Loucy (cell line): ENCODE measurements around the gene C2orf92.
"Not testable (repeated sequence)": the region's sequence is repeated elsewhere in the genome, so short reads cannot be mapped to it uniquely, and the experiment has no call there.

Experiments
- H2AFZ ChIP-seq: fragments of 200-600 bp; sonication (generic); 2 replicates; pipeline ENCODE4 v1.6.0; 2016; ENCODE audit warnings: antibody characterized with exemption, mild to moderate bottlenecking, low read length, moderate library complexity
- H3F3A ChIP-seq: fragments of 200-600 bp; 2 replicates; pipeline ENCODE4 v1.6.0; 2016; ENCODE audit warnings: antibody characterized with exemption, low read depth, mild to moderate bottlenecking
- H3K27me3 ChIP-seq: fragments of 200-600 bp; sonication (generic); 2 replicates; pipeline ENCODE4 v1.6.1; 2014; ENCODE audit warnings: low read length, mild to moderate bottlenecking; ENCODE audit not compliant: insufficient read depth, poor library complexity, severe bottlenecking
- H3K36me3 ChIP-seq: fragments of 200-600 bp; sonication (generic); 2 replicates; pipeline ENCODE4 v1.6.1; 2016; ENCODE audit warnings: low read length; ENCODE audit not compliant: insufficient read depth
- H3K4me1 ChIP-seq: fragments of 200-600 bp; sonication (generic); 2 replicates; pipeline ENCODE4 v1.5.1; 2014; ENCODE audit warnings: low read length, mild to moderate bottlenecking; ENCODE audit not compliant: insufficient read depth, poor library complexity, severe bottlenecking
- H3K4me2 ChIP-seq: fragments of 200-600 bp; sonication (generic); 2 replicates; pipeline ENCODE4 v1.6.0; 2014; ENCODE audit warnings: antibody characterized with exemption, low read length, low read depth, mild to moderate bottlenecking; ENCODE audit not compliant: poor library complexity, severe bottlenecking
- H3K4me3 ChIP-seq: fragments of 200-600 bp; sonication (generic); 2 replicates; pipeline ENCODE4 v1.5.1; 2014; ENCODE audit warnings: low read length, mild to moderate bottlenecking, mixed read lengths; ENCODE audit not compliant: poor library complexity, severe bottlenecking
- H3K79me2 ChIP-seq: fragments of 200-600 bp; sonication (generic); 2 replicates; pipeline ENCODE4 v1.6.1; 2014; ENCODE audit warnings: low read length; ENCODE audit not compliant: insufficient read depth
- H3K9ac ChIP-seq: fragments of 200-600 bp; sonication (generic); 2 replicates; pipeline ENCODE4 v1.6.0; 2014; ENCODE audit warnings: mild to moderate bottlenecking, low read depth, low read length, moderate library complexity; ENCODE audit not compliant: poor library complexity, severe bottlenecking
- H3K9me2 ChIP-seq: fragments of 200-600 bp; sonication (generic); replicated peaks from 2 replicates; pipeline ENCODE4 v1.6.1; 2016; ENCODE audit warnings: low read depth, low read length, mixed read lengths
- H3K9me3 ChIP-seq: fragments of 200-600 bp; sonication (generic); 2 replicates; pipeline ENCODE4 v1.6.1; 2014; ENCODE audit warnings: mild to moderate bottlenecking, antibody characterized with exemption, low read length, low read depth; ENCODE audit not compliant: insufficient read depth
- H4K20me1 ChIP-seq: fragments of 200-600 bp; sonication (generic); 2 replicates; pipeline ENCODE4 v1.6.0; 2014; ENCODE audit warnings: antibody characterized with exemption, low read length, mild to moderate bottlenecking; ENCODE audit not compliant: insufficient read depth, poor library complexity, severe bottlenecking
- EZH2phosphoT487 ChIP-seq: fragments of 200-600 bp; IDR thresholded peaks from 2 replicates; pipeline ENCODE4 v1.6.1; 2018; ENCODE audit warnings: antibody characterized with exemption, mild to moderate bottlenecking, moderate library complexity, borderline replicate concordance
- TF ChIP-seq, protein P1 (sequence below): fragments of 200-600 bp; sonication (generic); conservative IDR thresholded peaks from 2 replicates; pipeline ENCODE4 v1.5.1; 2014; ENCODE audit warnings: mild to moderate bottlenecking, antibody characterized with exemption, low read length

C2orf92 gene

DNA sequence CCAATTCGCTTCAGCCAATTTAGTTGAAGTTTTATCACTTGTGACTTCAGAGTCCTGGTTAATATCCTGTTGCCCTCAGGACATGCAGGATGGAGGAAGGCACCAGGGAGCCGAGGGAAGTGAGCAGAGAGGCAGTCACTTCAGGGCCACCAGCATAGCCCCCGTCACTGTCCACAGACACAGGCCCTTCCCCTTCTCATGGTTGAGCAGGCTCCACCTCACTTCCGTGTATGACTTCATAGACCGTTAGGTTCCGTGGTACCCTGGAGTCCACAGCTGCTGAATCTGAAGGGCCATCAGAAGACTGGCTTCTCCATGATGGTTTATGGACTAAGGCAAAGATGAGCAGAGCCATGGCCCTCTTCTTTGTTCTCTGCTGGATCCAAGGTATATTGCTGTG, at the start of gene C2orf92:
Gene C2orf92, plus strand, starts transcription at position 266 of the 400 bp plus-strand sequence. Its CDS starts 76 bp downstream, at position 342.
- no peak within 1 kb of the TSS for H3K4me2 ChIP-seq
- H3K9ac ChIP-seq, result no peak within 1 kb of the TSS
- no peaks in the 10 kb centered on the region for H3K27me3 ChIP-seq
- peaks cover 9% of the 10 kb centered on the region for H3K4me1 ChIP-seq
- no peaks in the 10 kb centered on the region for H3K9me3 ChIP-seq
- H2AFZ ChIP-seq, result no peak within 1 kb of the TSS
- no peaks in the 10 kb centered on the region for H3K9me2 ChIP-seq
- H3K36me3 ChIP-seq, result no peaks in the 10 kb centered on the region
- H3F3A ChIP-seq, result no peaks in the 10 kb centered on the region
- peaks cover 7% of the 10 kb centered on the region; the same call in 1 of the 2 replicates for H3K79me2 ChIP-seq
- H3K4me3 ChIP-seq, result no peak within 1 kb of the TSS
- H4K20me1 ChIP-seq, result no peaks in the 10 kb centered on the region
- TF ChIP-seq EZH2phosphoT487, result no peak
- TF ChIP-seq, protein P1, sequence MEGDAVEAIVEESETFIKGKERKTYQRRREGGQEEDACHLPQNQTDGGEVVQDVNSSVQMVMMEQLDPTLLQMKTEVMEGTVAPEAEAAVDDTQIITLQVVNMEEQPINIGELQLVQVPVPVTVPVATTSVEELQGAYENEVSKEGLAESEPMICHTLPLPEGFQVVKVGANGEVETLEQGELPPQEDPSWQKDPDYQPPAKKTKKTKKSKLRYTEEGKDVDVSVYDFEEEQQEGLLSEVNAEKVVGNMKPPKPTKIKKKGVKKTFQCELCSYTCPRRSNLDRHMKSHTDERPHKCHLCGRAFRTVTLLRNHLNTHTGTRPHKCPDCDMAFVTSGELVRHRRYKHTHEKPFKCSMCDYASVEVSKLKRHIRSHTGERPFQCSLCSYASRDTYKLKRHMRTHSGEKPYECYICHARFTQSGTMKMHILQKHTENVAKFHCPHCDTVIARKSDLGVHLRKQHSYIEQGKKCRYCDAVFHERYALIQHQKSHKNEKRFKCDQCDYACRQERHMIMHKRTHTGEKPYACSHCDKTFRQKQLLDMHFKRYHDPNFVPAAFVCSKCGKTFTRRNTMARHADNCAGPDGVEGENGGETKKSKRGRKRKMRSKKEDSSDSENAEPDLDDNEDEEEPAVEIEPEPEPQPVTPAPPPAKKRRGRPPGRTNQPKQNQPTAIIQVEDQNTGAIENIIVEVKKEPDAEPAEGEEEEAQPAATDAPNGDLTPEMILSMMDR, result no peak

DNA sequence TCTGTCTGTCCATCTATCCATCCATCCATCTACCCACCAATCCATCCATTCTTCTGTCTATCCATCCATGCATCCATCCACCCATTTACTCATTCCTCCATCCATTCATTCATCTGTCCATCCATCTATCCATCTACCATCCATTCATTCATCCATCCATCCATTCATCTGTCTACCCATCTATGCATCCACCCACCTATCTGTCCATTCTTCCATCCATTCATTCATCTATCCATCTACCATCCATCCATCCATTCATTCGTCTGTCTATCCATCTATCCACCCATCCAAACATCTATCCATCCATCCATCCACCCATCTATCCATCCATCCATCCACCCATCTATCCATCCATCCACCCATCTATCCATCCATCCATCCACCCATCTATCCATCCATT, 49.0 kb upstream of the C2orf92 start:
- not testable (repeated sequence) for H3K27me3 ChIP-seq, H3F3A ChIP-seq, H3K9me2 ChIP-seq, H3K4me1 ChIP-seq, H3K79me2 ChIP-seq, H4K20me1 ChIP-seq, H3K9me3 ChIP-seq, H3K4me3 ChIP-seq, H2AFZ ChIP-seq, H3K36me3 ChIP-seq, H3K9ac ChIP-seq, H3K4me2 ChIP-seq

- not testable (repeated sequence) for H3K79me2 ChIP-seq, H3K4me3 ChIP-seq, H3K9me2 ChIP-seq, H3F3A ChIP-seq, H2AFZ ChIP-seq, H3K27me3 ChIP-seq, H4K20me1 ChIP-seq, H3K36me3 ChIP-seq, H3K9me3 ChIP-seq, H3K4me2 ChIP-seq, H3K4me1 ChIP-seq, H3K9ac ChIP-seq
These were observed 46.5 kb upstream of the C2orf92 start for GRCh38 chr2:97622976-97623375.

GRCh38 chr2:97625354-97626048, 44.0 kb upstream of the C2orf92 start:
- not testable (repeated sequence) for H3K9me3 ChIP-seq, H3K4me3 ChIP-seq, H3F3A ChIP-seq, H3K4me1 ChIP-seq, H3K4me2 ChIP-seq, H2AFZ ChIP-seq, H3K9me2 ChIP-seq, H3K79me2 ChIP-seq, H4K20me1 ChIP-seq, H3K27me3 ChIP-seq, H3K9ac ChIP-seq, H3K36me3 ChIP-seq

DNA sequence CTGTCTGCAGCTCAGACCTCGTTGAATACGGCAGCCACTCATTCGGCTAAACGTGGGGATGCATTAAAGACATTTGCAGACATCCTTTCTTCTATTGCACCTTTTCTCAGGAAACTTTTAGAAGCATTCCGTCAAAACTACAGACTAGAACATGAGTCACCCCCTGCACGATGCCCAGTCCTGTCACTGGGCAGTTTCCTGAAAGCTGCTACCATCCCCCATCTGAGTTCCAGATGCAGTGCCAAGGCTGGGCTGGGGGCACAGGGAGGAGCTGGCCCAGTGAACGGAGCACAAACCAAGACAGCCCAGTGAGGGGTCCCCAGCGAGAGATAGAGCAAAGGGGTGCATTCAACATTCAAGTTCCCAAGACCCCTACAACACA, 43.5 kb upstream of the C2orf92 start:
- H4K20me1 ChIP-seq, H3K27me3 ChIP-seq, H3K9me2 ChIP-seq, H3K4me1 ChIP-seq, H3K4me3 ChIP-seq, H3K9me3 ChIP-seq, H3F3A ChIP-seq, H2AFZ ChIP-seq, H3K4me2 ChIP-seq, H3K36me3 ChIP-seq, H3K79me2 ChIP-seq, H3K9ac ChIP-seq: not testable (repeated sequence)
